Hepatocyte (in vitro differentiated cells): ENCODE data around the gene HIBCH.
"Not testable (repeated sequence)": the region's sequence is repeated elsewhere in the genome, so short reads cannot be mapped to it uniquely, and the experiment has no call there.

Source experiments
- CTCF ChIP-seq: fragments of 200-600 bp; sonication (generic); IDR thresholded peaks from 2 replicates; pipeline ENCODE4 v1.5.1; 2016; ENCODE audit warnings: antibody characterized with exemption, mild to moderate bottlenecking; ENCODE audit not compliant: poor library complexity
- EZH2 ChIP-seq: fragments of 200-600 bp; sonication (generic); IDR thresholded peaks from 2 replicates; pipeline ENCODE4 v1.6.1; 2016; ENCODE audit warnings: antibody characterized with exemption, mild to moderate bottlenecking, borderline replicate concordance

GRCh38 chr2:190312635-190313025 lies 7.0 kb downstream of the HIBCH start:
- not testable (repeated sequence) for TF ChIP-seq CTCF, EZH2
